ENCODE measurements around the gene PID1. TPM values are rescaled to one million over a fixed set of nuclear protein-coding genes. Genes with fewer than 3 reads are reported as not detected.

Gene PID1
- total RNA-seq, 4 donors from 2014 or later = 14.5 to 49.7 (median 20.7) TPM

- no peak for DNase-seq
- Histone ChIP-seq H3K9me3 (no peaks in the 10 kb centered on the region), H3K4me3 (replicated peaks in 1 of 3) (no peak overlapping the region), H3K27ac (no peak overlapping the region), H3K27me3 (no peaks in the 10 kb centered on the region), H3K36me3 (no peaks in the 10 kb centered on the region), H3K4me1 (no peaks in the 10 kb centered on the region)
- TF ChIP-seq CTCF (IDR thresholded peaks at IDR 0.05) (no peak), POLR2A (IDR thresholded peaks at IDR 0.05) (no peak)
- 94 to 95% methylated on average over 14 to 20 of the region's 20 CpGs for whole genome bisulfite sequencing, 2 donors
- intact Hi-C loops (cut with DNase I) = no loop called here
Measured at GRCh38 chr2:229025653-229026052, 245.4 kb downstream of the PID1 start.

- DNase-seq = no peak
- Histone ChIP-seq H3K4me3 (replicated peaks in 1 of 3) (no peak overlapping the region), H3K27ac (no peak overlapping the region), H3K36me3 (no peaks in the 10 kb centered on the region), H3K4me1 (no peaks in the 10 kb centered on the region), H3K9me3 (no peaks in the 10 kb centered on the region), H3K27me3 (no peaks in the 10 kb centered on the region)
- no peak for TF ChIP-seq POLR2A (IDR thresholded peaks at IDR 0.05)
- no peak for TF ChIP-seq CTCF (IDR thresholded peaks at IDR 0.05)
- intact Hi-C loops (cut with DNase I) = no loop called here
- WGBS, 2 donors = 70 to 84% methylated on average over 1 of the region's 1 CpG
Measured at GRCh38 chr2:229022652-229023051, 248.4 kb downstream of the PID1 start.

- Histone ChIP-seq H3K36me3 (no peaks in the 10 kb centered on the region), H3K27ac (no peak overlapping the region), H3K9me3 (no peaks in the 10 kb centered on the region), H3K4me1 (no peaks in the 10 kb centered on the region), H3K27me3 (no peaks in the 10 kb centered on the region), H3K4me3 (replicated peaks in 1 of 3) (no peak overlapping the region)
- no peak for DNase-seq
- 75 to 76% methylated on average over 5 of the region's 5 CpGs for WGBS, 2 donors
- intact Hi-C loops (cut with DNase I) = no loop called here
- no peak for TF ChIP-seq CTCF (IDR thresholded peaks at IDR 0.05)
- TF ChIP-seq POLR2A (IDR thresholded peaks at IDR 0.05) = no peak
Measured at GRCh38 chr2:229022071-229022470, 249.0 kb downstream of the PID1 start.

GRCh38 chr2:229009816-229010215 lies 261.3 kb downstream of the PID1 start:
- intact Hi-C loops (cut with DNase I) = no loop called here
- Histone ChIP-seq H3K36me3 (no peaks in the 10 kb centered on the region), H3K27ac (no peak overlapping the region), H3K9me3 (no peaks in the 10 kb centered on the region), H3K27me3 (no peaks in the 10 kb centered on the region), H3K4me1 (no peaks in the 10 kb centered on the region), H3K4me3 (replicated peaks in 1 of 3) (no peak overlapping the region)
- DNase-seq = no peak
- TF ChIP-seq CTCF (IDR thresholded peaks at IDR 0.05) (no peak), POLR2A (IDR thresholded peaks at IDR 0.05) (no peak)
- WGBS, 2 donors = 77 to 85% methylated on average over 1 of the region's 1 CpG

GRCh38 chr2:229003256-229003655 lies 267.8 kb downstream of the PID1 start:
- Histone ChIP-seq H3K9me3 (no peaks in the 10 kb centered on the region), H3K4me1 (no peaks in the 10 kb centered on the region), H3K36me3 (no peaks in the 10 kb centered on the region), H3K4me3 (replicated peaks in 1 of 3) (no peak overlapping the region), H3K27me3 (no peaks in the 10 kb centered on the region), H3K27ac (no peak overlapping the region)
- intact Hi-C loops (cut with DNase I) = no loop called here
- no peak for DNase-seq
- TF ChIP-seq POLR2A (IDR thresholded peaks at IDR 0.05) (no peak), CTCF (IDR thresholded peaks at IDR 0.05) (no peak)
- 40 to 54% methylated on average over 2 of the region's 2 CpGs for WGBS, 2 donors
